ENCODE data around the gene OSBPL3.

Gene OSBPL3

DNA sequence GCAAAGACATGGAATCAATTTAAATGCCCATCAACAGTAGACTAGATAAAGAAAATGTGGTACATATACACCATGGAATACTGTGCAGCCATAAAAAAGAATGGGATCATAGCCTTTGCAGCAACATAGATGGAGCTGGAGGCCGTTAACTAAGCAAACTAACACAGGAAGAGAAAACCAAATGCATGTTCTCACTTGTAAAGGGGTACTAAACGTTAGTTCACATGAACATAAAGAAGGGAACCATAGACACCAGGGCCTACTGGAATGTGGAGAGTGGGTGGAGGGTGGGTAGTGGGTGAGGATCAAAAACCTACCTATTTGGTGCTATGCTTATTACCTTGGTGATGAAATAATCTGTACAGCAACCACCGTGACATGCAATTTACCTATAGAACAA is 144.3 kb downstream of the OSBPL3 start:
- TF ChIP-seq, protein P1, sequence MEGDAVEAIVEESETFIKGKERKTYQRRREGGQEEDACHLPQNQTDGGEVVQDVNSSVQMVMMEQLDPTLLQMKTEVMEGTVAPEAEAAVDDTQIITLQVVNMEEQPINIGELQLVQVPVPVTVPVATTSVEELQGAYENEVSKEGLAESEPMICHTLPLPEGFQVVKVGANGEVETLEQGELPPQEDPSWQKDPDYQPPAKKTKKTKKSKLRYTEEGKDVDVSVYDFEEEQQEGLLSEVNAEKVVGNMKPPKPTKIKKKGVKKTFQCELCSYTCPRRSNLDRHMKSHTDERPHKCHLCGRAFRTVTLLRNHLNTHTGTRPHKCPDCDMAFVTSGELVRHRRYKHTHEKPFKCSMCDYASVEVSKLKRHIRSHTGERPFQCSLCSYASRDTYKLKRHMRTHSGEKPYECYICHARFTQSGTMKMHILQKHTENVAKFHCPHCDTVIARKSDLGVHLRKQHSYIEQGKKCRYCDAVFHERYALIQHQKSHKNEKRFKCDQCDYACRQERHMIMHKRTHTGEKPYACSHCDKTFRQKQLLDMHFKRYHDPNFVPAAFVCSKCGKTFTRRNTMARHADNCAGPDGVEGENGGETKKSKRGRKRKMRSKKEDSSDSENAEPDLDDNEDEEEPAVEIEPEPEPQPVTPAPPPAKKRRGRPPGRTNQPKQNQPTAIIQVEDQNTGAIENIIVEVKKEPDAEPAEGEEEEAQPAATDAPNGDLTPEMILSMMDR (conservative IDR thresholded peaks at IDR 0.05; ENCODE audit: low read depth, low read length), result no peak
- DNase-seq (ENCODE audit: low read depth), result no peak
- no peak overlapping the region for H3K4me3 ChIP-seq (ENCODE audit: low read length)

DNA sequence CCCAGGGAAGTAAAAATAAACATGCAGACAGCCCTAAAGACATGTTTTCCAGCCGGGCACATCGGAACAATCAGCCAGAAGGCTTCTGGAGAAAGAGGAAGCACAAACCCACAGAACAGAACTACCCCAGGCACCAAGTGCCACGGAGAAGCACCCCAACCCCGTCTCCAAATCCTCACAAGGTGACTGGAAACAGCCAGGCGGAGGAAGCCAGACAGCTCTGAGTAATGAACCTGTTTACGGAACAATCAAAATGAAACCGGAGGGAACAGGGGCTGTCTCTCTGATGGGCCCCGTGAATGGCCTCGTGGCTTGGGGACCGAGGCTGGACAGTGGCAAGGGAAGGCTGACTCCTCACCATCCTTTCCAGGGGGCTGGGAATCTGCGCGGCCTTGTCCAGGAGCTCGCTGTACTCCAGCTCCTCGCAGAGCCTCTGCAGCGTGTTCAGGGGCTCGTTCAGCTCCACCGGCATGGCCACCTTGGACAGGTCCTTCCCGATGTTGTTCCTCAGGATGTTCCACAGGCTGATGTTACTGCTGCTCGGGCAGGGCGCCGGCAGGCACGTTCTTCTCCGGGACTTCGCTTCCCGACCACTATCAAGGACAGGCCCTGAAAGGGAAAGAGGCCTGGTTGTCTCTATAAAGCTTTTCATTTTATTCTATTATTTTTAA is 145.7 kb downstream of the OSBPL3 start:
- H3K4me3 ChIP-seq (ENCODE audit: low read length), result no peak overlapping the region
- TF ChIP-seq, protein P1 (conservative IDR thresholded peaks at IDR 0.05; ENCODE audit: low read depth, low read length), result no peak
- DNase-seq (ENCODE audit: low read depth), result no peak

DNA sequence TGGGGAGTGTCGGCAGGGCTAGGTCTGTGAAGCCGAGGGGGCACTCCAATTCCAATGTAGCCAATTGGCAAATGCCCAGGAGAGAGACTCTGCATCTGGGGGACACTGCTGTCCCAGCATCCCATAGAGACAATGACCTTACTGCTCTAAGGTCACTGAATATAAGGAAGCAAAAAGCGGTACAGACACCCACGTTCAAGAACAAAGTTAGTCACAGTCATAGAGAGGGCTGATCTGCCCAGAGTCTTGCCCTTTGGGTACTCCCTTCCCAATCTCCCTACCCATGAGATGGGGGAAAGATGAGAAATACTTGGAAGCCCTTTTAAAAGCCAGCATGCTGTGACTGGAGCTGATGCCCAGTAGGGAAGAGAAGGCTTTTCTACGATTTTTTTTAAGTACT is 146.4 kb downstream of the OSBPL3 start:
- DNase-seq (ENCODE audit: low read depth), result no peak
- TF ChIP-seq, protein P1 (conservative IDR thresholded peaks at IDR 0.05; ENCODE audit: low read depth, low read length), result no peak

DNA sequence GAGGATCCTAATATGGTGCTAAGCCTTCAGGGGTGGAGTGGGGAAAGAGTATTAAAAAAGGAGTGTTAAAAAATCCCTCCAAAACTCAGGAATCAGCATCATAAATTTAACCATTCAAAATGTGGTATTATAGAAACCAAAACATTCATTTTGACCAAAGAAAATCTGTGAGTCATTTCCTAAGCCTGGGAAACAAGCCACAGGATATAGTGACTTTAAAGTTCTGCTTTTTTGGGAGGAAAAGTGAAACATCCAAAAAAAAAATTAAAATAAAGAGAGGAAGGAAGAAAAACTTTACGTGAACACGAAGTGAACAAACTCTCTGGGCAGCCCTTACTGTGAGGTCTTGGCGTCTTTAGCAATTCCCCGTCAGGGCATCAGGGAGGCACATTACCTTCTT is 148.7 kb downstream of the OSBPL3 start:
- TF ChIP-seq, protein P1 (conservative IDR thresholded peaks at IDR 0.05; ENCODE audit: low read depth, low read length), result no peak
- no peak overlapping the region for H3K4me3 ChIP-seq (ENCODE audit: low read length)

More for the DNA sequence above, 146.4 kb downstream of the OSBPL3 start:
- H3K4me3 ChIP-seq (ENCODE audit: low read length), result no peak overlapping the region

DNA sequence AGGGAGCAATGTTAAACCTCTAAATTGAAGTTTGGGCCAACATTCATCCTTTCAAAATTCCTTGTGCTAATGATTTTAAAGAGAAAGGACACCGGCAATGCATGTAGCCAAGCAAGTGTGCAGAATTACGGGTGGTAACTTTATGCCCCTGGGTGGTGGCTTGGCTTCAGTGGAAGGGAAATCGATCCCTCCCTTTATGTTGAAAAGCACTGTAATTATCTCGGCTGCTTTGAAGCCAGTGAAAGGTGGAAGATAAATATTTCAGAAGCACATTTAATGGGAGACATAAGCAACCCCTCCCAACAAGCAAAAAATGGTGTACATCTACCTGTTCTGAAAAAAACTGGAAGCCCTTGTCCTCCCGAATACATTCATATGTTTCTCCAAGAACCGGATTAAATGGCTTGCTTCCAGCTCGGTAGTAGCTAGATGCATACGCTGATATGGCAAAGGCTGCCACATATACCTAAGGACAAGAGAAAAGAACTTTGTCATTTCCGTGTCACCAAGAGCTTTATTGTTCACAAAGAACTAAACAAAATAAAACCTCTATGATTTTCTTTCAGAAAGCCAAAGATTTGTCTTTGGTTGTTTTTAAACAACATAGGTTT is 149.4 kb downstream of the OSBPL3 start:
- no peak for DNase-seq (ENCODE audit: low read depth)
- no peak overlapping the region for H3K4me3 ChIP-seq (ENCODE audit: low read length)
- TF ChIP-seq, protein P1 (conservative IDR thresholded peaks at IDR 0.05; ENCODE audit: low read depth, low read length), result no peak

More for the DNA sequence above, 148.7 kb downstream of the OSBPL3 start:
- DNase-seq (ENCODE audit: low read depth), result no peak

DNA sequence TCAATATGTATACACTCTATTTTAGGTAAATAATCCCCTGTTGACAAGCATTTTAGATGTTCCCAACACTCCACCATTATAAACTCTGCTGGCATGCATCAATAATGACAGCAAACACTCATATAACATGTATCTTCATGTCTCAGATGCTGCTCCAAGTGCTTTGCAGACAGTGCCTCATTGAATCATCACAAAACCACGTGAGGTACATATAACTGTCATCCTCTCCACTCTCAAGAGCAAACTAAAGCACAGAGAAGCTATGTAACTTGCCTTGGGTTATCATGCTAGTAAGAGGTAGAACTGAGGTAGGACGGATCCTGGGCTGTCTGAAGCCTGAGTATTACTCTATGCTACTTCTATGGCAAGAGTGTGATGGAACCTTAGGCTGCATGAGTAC is 150.2 kb downstream of the OSBPL3 start:
- DNase-seq (ENCODE audit: low read depth), result no peak
- no peak overlapping the region for H3K4me3 ChIP-seq (ENCODE audit: low read length)
- TF ChIP-seq, protein P1 (conservative IDR thresholded peaks at IDR 0.05; ENCODE audit: low read depth, low read length), result no peak

All from retinal pigment epithelial cell (primary cell).